Adipocyte (in vitro differentiated cells): ENCODE data around the gene CDX2.

Experiments used
- DNase-seq: peaks from one replicate; pipeline ENCODE4 v3.0.0-alpha.2; 2015; ENCODE audit warnings: low read depth
- H3K27me3 ChIP-seq: replicated peaks from 2 replicates; pipeline ENCODE4 v1.7.0; 2013; ENCODE audit warnings: mild to moderate bottlenecking, low read length, moderate library complexity; ENCODE audit not compliant: control insufficient read depth, insufficient read depth
- H3K36me3 ChIP-seq: 2 replicates; pipeline ENCODE4 v1.7.0; 2013; ENCODE audit warnings: low read length, mild to moderate bottlenecking, moderate library complexity; ENCODE audit not compliant: control insufficient read depth, insufficient read depth, severe bottlenecking
- H3K4me1 ChIP-seq: 2 replicates; pipeline ENCODE4 v1.7.0; 2013; ENCODE audit warnings: mild to moderate bottlenecking, low read length, moderate library complexity; ENCODE audit not compliant: control insufficient read depth, insufficient read depth
- H3K4me3 ChIP-seq: 2 replicates; pipeline ENCODE4 v1.7.0; 2013; ENCODE audit warnings: mild to moderate bottlenecking, low read length, moderate library complexity
- H3K9ac ChIP-seq: 2 replicates; pipeline ENCODE4 v1.7.0; 2013; ENCODE audit warnings: mild to moderate bottlenecking, low read length, moderate library complexity
- H3K9me3 ChIP-seq: 2 replicates; pipeline ENCODE4 v1.7.0; 2013; ENCODE audit warnings: mild to moderate bottlenecking, low read length, moderate library complexity; ENCODE audit not compliant: control insufficient read depth

The CDX2 gene

GRCh38 chr13:27977476-27978300, 8.6 kb upstream of the CDX2 start:
- no peaks in the 10 kb centered on the region for H3K36me3 ChIP-seq
- H3K4me1 ChIP-seq, result peaks cover 3% of the 10 kb centered on the region
- no peak overlapping the region for H3K9ac ChIP-seq
- H3K4me3 ChIP-seq, result no peak overlapping the region
- H3K27me3 ChIP-seq, result peaks cover 84% of the 10 kb centered on the region
- peaks cover 4% of the 10 kb centered on the region for H3K9me3 ChIP-seq
- no peak for DNase-seq

- DNase-seq, result no peak
- H3K36me3 ChIP-seq, result no peaks in the 10 kb centered on the region
- H3K9me3 ChIP-seq, result peaks cover 4% of the 10 kb centered on the region
- no peak overlapping the region for H3K4me3 ChIP-seq
- H3K27me3 ChIP-seq, result peaks cover 83% of the 10 kb centered on the region
- no peak overlapping the region for H3K9ac ChIP-seq
- peaks cover 3% of the 10 kb centered on the region for H3K4me1 ChIP-seq
Measured at GRCh38 chr13:27976362-27977091, 7.4 kb upstream of the CDX2 start.

GRCh38 chr13:27975564-27976361, 6.6 kb upstream of the CDX2 start:
- Histone ChIP-seq H3K4me1 (peaks cover 3% of the 10 kb centered on the region), H3K36me3 (no peaks in the 10 kb centered on the region), H3K27me3 (peaks cover 83% of the 10 kb centered on the region), H3K4me3 (no peak overlapping the region), H3K9ac (no peak overlapping the region), H3K9me3 (peaks cover 4% of the 10 kb centered on the region)
- no peak for DNase-seq

- H3K36me3 ChIP-seq, result no peaks in the 10 kb centered on the region
- H3K9ac ChIP-seq, result no peak overlapping the region
- DNase-seq, result no peak
- no peaks in the 10 kb centered on the region for H3K4me1 ChIP-seq
- H3K27me3 ChIP-seq, result peaks cover 83% of the 10 kb centered on the region
- no peak overlapping the region for H3K4me3 ChIP-seq
- peaks cover 4% of the 10 kb centered on the region for H3K9me3 ChIP-seq
Measured at GRCh38 chr13:27973961-27974662, 5.0 kb upstream of the CDX2 start.

GRCh38 chr13:27973291-27973690, 4.2 kb upstream of the CDX2 start:
- Histone ChIP-seq H3K27me3 (peaks cover 82% of the 10 kb centered on the region), H3K9me3 (peaks cover 4% of the 10 kb centered on the region), H3K36me3 (no peaks in the 10 kb centered on the region), H3K4me3 (no peak overlapping the region), H3K4me1 (no peaks in the 10 kb centered on the region), H3K9ac (no peak overlapping the region)
- no peak for DNase-seq

GRCh38 chr13:27972478-27972820, 3.3 kb upstream of the CDX2 start:
- H3K27me3 ChIP-seq, result peaks cover 82% of the 10 kb centered on the region
- no peak overlapping the region for H3K9ac ChIP-seq
- peaks cover 4% of the 10 kb centered on the region for H3K9me3 ChIP-seq
- H3K4me3 ChIP-seq, result no peak overlapping the region
- no peaks in the 10 kb centered on the region for H3K36me3 ChIP-seq
- DNase-seq, result no peak
- no peaks in the 10 kb centered on the region for H3K4me1 ChIP-seq

- no peak for DNase-seq
Measured at GRCh38 chr13:27971776-27972477, 2.8 kb upstream of the CDX2 start.

GRCh38 chr13:27971236-27971645, 2.1 kb upstream of the CDX2 start:
- Histone ChIP-seq H3K27me3 (peaks cover 79% of the 10 kb centered on the region), H3K36me3 (no peaks in the 10 kb centered on the region), H3K4me1 (no peaks in the 10 kb centered on the region), H3K9ac (no peak overlapping the region), H3K9me3 (peaks cover 4% of the 10 kb centered on the region), H3K4me3 (no peak overlapping the region)
- no peak for DNase-seq

More at GRCh38 chr13:27971776-27972477, 2.8 kb upstream of the CDX2 start:
- Histone ChIP-seq H3K4me3 (no peak overlapping the region), H3K9ac (no peak overlapping the region), H3K27me3 (peaks cover 82% of the 10 kb centered on the region), H3K9me3 (peaks cover 4% of the 10 kb centered on the region), H3K4me1 (no peaks in the 10 kb centered on the region), H3K36me3 (no peaks in the 10 kb centered on the region)

- H3K9me3 ChIP-seq, result peaks cover 4% of the 10 kb centered on the region
- H3K4me3 ChIP-seq, result no peak overlapping the region
- no peak overlapping the region for H3K9ac ChIP-seq
- no peak for DNase-seq
- no peaks in the 10 kb centered on the region for H3K4me1 ChIP-seq
- H3K27me3 ChIP-seq, result peaks cover 79% of the 10 kb centered on the region
- H3K36me3 ChIP-seq, result no peaks in the 10 kb centered on the region
Measured at GRCh38 chr13:27970382-27971235, 1.5 kb upstream of the CDX2 start.

- no peak for DNase-seq
- no peak overlapping the region for H3K9ac ChIP-seq
- H3K9me3 ChIP-seq, result peaks cover 4% of the 10 kb centered on the region
- no peak overlapping the region for H3K4me3 ChIP-seq
- H3K27me3 ChIP-seq, result peaks cover 79% of the 10 kb centered on the region
- no peaks in the 10 kb centered on the region for H3K36me3 ChIP-seq
- no peaks in the 10 kb centered on the region for H3K4me1 ChIP-seq
Measured at GRCh38 chr13:27969866-27970229, 733 bp upstream of the CDX2 start.
